ENCODE results near the gene ZC3HAV1L. TPM values are rescaled to one million over a fixed set of nuclear protein-coding genes. Genes with fewer than 3 reads are reported as not detected.
"Not testable (repeated sequence)": the region's sequence is repeated elsewhere in the genome, so short reads cannot be mapped to it uniquely, and the experiment has no call there.

Gene ZC3HAV1L, protein sequence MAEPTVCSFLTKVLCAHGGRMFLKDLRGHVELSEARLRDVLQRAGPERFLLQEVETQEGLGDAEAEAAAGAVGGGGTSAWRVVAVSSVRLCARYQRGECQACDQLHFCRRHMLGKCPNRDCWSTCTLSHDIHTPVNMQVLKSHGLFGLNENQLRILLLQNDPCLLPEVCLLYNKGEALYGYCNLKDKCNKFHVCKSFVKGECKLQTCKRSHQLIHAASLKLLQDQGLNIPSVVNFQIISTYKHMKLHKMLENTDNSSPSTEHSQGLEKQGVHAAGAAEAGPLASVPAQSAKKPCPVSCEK
- polyA plus RNA-seq (2012; ENCODE audit: missing spikeins), result 14.2 TPM

DNA sequence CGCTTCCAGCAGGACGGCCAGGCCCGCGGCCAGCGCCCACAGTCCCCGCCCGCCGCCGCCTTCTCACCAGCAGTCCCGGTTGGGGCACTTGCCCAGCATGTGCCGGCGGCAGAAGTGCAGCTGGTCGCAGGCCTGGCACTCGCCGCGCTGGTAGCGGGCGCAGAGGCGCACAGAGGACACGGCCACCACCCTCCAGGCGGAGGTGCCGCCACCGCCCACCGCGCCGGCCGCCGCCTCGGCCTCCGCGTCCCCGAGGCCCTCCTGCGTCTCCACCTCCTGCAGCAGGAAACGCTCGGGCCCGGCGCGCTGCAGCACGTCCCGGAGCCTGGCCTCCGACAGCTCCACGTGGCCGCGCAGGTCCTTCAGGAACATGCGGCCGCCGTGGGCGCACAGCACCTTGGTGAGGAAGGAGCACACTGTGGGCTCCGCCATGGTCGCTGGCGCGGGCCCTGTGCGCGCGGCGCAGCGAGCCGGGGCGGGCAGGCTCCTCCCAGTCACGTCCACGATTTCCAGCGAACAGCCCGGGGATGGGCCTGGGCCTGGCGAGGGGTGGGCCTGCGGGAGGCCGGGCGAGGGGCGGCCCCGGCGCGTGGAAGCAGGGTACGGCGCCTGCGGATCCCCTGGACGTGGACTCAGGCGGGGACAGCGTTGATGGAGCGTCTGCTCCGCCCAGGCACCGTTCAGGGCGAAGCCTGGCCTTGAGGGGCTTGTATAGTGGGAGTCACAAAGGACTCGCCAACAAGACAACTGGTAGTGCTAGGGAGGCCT is at the start of gene ZC3HAV1L:
ZC3HAV1L (minus strand) TSS at position 457 of the 768 bp plus-strand sequence; CDS start at position 432, 25 bp downstream.
- DNase-seq (ENCODE audit: insufficient read length) (peak; percentile 72), FAIRE-seq (peak; percentile 61)
- 0 out of 2 replicates have a peak, but pooled peaks have one; percentile 7 for TF ChIP-seq TAF1 (IDR thresholded peaks at IDR 0.05; ENCODE audit: borderline replicate concordance, low read depth, low read length)
- peak; percentile 78 for TF ChIP-seq POLR2A (IDR thresholded peaks at IDR 0.05; ENCODE audit: low read depth, low read length)
- TF ChIP-seq POLR2AphosphoS5 (IDR thresholded peaks at IDR 0.05; ENCODE audit: low read depth, low read length), result 0 out of 2 replicates have a peak, but pooled peaks have one; percentile 38

DNA sequence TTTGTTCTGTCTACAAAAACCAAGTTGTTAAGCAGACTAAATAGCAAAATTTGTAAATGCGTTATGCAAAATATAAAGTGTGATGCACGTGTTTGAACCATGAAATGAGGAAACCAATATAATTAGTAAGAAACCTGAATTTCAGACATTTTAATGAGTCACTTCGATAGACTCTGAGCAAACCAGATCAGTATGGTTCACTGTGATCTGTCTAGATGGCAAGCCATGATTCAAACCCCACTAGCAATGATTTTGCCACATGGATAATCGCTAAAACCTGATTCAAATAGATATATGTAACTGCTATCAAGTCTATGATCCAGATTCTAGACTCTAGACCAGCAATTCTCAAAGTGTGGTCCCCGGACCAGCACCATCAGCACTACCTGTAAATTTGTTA is 48.9 kb upstream of the ZC3HAV1L start:
- DNase-seq (ENCODE audit: insufficient read length) (no peak), FAIRE-seq (no peak)
- TF ChIP-seq POLR2AphosphoS5 (IDR thresholded peaks at IDR 0.05; ENCODE audit: low read depth, low read length) (no peak), POLR2A (IDR thresholded peaks at IDR 0.05; ENCODE audit: low read depth, low read length) (no peak), TAF1 (IDR thresholded peaks at IDR 0.05; ENCODE audit: borderline replicate concordance, low read depth, low read length) (no peak)

DNA sequence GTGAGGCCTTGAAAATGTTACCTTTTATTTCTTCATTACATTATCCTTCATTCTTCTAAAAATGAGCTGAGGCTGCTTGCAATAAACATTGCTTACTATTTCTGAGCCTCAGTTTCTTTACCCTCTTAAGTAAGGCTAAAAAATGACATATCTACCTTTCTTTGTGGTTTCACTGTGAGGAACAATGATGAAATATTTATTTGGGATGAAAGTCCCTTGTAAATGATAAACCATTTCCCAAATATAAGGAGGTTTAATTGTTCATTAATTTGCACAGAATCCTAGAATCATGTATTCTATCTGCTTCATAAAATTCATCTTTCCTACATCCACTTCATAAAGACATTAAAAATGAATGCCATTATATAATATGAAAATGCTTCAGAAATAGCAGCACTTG is 45.7 kb upstream of the ZC3HAV1L start:
- DNase-seq (ENCODE audit: insufficient read length) (no peak), FAIRE-seq (no peak)
- no peak for TF ChIP-seq TAF1 (IDR thresholded peaks at IDR 0.05; ENCODE audit: borderline replicate concordance, low read depth, low read length)
- TF ChIP-seq POLR2A (IDR thresholded peaks at IDR 0.05; ENCODE audit: low read depth, low read length), result no peak

DNA sequence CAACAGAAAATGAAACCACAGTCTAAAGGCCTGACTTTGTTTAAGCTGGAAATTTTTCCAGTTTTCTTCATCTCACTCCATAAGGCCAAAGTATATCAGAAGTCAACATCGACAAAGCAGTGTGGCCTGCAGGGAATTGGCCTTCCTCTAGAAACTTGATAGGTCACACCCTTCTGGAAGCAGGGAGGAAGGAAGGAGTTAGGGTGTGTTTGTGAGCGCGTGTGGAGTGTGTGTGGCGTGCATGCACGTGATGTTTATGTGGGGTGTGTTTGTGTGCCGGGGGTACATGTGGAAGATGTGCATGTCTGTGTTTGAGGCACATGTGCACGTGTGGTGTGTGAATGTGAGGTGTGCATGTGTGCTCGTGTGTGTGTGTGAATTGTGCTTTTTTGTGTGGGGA is 45.1 kb upstream of the ZC3HAV1L start:
- no peak for DNase-seq (ENCODE audit: insufficient read length)
- no peak for TF ChIP-seq TAF1 (IDR thresholded peaks at IDR 0.05; ENCODE audit: borderline replicate concordance, low read depth, low read length)
- TF ChIP-seq POLR2A (IDR thresholded peaks at IDR 0.05; ENCODE audit: low read depth, low read length), result no peak
- TF ChIP-seq POLR2AphosphoS5 (IDR thresholded peaks at IDR 0.05; ENCODE audit: low read depth, low read length), result no peak
- no peak for FAIRE-seq

DNA sequence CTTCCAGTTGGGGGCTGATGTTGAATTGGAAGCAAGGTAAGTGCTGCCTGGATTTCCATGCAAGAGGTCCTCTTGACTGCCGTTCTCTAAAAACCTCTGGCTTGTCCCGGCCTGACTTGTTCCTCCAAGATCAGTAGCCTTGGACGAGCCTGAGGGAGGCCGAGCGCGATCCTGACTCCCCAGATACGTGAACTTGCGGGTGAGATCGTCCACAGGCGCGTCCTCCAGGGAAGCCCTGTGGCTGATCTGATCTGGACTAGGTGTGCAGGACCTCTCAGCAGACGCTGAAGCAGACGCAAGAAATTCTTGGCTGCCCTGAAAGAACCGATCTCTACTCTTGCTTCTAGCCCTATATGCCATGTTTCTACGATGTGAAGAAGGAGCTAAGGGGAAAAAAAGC is 44.0 kb upstream of the ZC3HAV1L start:
- TF ChIP-seq TAF1 (IDR thresholded peaks at IDR 0.05; ENCODE audit: borderline replicate concordance, low read depth, low read length), result no peak
- TF ChIP-seq POLR2A (IDR thresholded peaks at IDR 0.05; ENCODE audit: low read depth, low read length), result no peak
- TF ChIP-seq POLR2AphosphoS5 (IDR thresholded peaks at IDR 0.05; ENCODE audit: low read depth, low read length), result no peak
- DNase-seq (ENCODE audit: insufficient read length), result no peak
- no peak for FAIRE-seq

DNA sequence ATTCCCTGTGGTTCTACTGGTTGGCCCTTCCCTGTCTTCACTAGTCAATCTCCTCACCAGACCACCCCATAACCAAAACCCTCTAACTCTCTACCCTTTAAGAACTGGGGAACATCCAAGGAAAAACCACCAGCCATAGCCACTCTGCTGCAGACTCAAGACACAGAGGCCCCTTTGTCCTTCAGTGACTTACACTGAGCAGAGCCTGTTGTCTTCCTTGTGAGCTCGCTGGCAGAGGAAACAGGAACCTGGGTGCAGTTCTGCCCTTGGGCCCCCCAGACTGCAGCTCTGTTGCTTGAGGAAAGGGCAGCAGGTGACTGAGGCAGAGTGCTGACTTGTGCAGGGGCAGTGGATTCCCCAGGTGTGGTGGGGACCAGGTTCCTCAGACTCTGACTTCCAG is 43.1 kb upstream of the ZC3HAV1L start:
- FAIRE-seq, result no peak
- TF ChIP-seq TAF1 (IDR thresholded peaks at IDR 0.05; ENCODE audit: borderline replicate concordance, low read depth, low read length) (no peak), POLR2AphosphoS5 (IDR thresholded peaks at IDR 0.05; ENCODE audit: low read depth, low read length) (no peak), POLR2A (IDR thresholded peaks at IDR 0.05; ENCODE audit: low read depth, low read length) (no peak)
- DNase-seq (ENCODE audit: insufficient read length), result no peak

DNA sequence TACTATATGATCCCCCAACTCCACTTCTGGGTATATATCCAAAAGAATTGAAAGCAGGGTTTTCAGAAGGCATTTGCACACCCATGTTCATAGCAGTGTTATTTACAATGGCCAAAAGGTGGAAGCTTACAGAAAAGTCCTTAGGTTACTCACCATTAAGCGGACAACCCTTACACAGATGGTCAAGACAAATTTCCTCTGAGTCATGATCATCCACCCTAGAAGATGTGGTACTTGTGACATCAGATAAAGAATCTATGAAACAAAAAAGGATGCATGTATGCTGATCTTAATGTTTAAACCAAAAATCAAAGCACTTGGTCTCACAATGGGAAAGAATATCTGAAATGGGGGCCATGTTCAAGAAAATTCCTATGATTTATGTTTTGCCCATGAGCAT is 42.6 kb upstream of the ZC3HAV1L start:
- DNase-seq (ENCODE audit: insufficient read length) (no peak), FAIRE-seq (no peak)
- TF ChIP-seq POLR2A (IDR thresholded peaks at IDR 0.05; ENCODE audit: low read depth, low read length) (no peak), POLR2AphosphoS5 (IDR thresholded peaks at IDR 0.05; ENCODE audit: low read depth, low read length) (no peak), TAF1 (IDR thresholded peaks at IDR 0.05; ENCODE audit: borderline replicate concordance, low read depth, low read length) (no peak)

DNA sequence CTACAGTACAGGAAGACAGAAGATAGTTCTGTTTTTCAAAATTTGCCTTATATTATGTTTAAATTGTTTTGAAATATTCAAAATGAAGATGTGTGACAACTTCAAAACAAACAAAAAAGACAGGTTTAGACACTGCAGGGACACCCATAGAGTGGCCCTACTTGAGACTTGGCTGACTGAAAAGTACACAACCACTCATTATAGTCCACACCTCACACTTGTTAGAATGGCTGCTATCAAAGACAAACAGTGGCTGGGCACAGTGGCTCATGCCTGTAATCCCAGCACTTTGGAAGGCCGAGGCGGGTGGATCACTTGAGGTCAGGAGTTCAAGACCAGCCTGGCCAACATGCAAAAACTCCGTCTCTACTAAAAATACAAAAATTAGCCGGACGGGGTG is 41.9 kb upstream of the ZC3HAV1L start:
- FAIRE-seq; DNase-seq (ENCODE audit: insufficient read length): not testable (repeated sequence)

DNA sequence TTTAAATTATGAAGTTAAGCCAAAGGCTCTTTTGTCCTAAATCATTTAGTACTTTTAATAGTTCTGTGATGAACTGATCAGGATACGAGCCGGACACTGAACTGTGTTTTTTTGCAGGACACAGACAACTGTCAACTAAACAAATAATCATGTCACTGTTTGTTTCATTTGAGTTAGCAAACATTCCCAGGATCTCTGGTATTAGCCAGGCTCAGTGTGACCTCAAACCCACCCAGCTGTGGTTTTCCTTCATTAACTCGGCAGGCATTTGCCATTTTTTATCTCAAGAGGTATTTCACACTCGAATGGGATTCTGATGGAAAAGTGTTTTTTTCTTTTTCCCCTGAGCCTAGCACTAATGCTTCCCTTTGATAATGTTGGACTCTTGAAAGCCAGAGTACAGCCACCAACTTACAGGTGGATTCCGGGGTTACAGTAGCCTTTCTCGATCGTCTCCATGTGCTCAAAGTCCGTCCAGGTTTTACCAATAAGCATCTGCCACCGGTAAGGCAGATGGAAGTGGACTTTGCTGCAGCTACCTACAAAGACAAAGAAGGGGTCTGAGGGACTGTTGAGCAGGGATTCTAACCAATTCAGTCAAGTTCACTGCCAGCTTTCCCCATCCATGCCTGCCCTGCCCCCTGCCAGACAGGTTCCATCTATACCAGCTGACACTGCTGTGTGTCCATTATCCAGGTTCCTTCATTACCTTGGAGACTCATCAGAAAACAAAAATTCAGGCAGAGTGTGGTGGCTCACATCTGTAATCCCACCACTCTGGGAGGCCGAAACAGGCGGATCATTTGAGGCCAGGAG is 40.2 kb upstream of the ZC3HAV1L start:
- no peak for FAIRE-seq
- TF ChIP-seq POLR2AphosphoS5 (IDR thresholded peaks at IDR 0.05; ENCODE audit: low read depth, low read length) (no peak), TAF1 (IDR thresholded peaks at IDR 0.05; ENCODE audit: borderline replicate concordance, low read depth, low read length) (no peak), POLR2A (IDR thresholded peaks at IDR 0.05; ENCODE audit: low read depth, low read length) (no peak)

DNA sequence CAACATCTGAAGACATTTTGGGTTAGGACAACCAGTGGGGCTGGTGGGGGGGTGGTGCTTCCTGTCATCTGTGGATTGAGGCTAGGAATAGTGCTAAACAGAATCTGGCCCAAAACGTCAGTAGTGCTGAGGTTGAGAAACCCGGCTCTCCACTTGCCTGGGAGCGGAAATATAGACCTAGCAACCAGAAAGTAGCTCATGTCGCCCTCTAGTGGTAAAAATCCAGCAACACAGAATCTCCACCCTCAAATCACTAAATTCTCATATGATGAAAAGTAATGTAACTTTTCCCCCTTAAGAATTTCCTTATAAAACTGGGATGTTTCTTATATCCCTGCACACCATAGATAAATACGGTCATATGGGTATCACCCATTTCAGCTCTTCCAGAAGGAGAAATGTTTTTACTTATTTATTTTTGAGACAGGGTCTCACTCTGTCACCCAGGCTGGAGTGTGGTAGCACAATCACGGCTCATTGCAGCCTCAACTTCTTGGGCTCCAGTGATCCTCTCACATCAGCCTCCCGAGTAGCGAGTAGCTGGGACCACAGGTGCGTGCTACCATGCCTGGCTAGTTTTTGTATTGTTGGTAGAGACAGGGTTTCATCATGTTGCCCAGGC is 39.3 kb upstream of the ZC3HAV1L start:
- 0 out of 2 replicates have a peak, but pooled peaks have one; percentile 20 for TF ChIP-seq POLR2AphosphoS5 (IDR thresholded peaks at IDR 0.05; ENCODE audit: low read depth, low read length)
- TF ChIP-seq POLR2A (IDR thresholded peaks at IDR 0.05; ENCODE audit: low read depth, low read length), result no peak
- FAIRE-seq (peak; percentile 68), DNase-seq (ENCODE audit: insufficient read length) (peak; percentile 31)

More for the DNA sequence above, 40.2 kb upstream of the ZC3HAV1L start:
- no peak for DNase-seq (ENCODE audit: insufficient read length)

DNA sequence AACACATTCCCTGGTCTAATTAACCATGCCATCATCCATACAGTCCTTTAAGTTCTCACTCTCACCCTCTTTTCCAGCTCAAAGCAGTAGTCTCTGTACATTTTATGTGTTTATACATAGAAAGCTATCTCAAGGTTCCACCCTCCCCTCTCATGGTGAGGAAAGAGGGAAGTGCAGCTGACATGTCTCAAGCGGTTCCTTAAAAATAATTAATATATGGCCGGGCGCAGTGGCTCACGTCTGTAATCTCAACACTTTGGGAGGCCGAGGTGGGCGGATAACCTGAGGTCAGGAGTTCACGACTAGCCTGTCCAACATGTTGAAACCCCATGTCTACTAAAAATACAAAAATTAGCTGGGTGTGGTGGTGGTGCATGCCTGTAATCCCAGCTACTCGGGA is 37.0 kb upstream of the ZC3HAV1L start:
- DNase-seq (ENCODE audit: insufficient read length) (no peak), FAIRE-seq (no peak)
- TF ChIP-seq POLR2A (IDR thresholded peaks at IDR 0.05; ENCODE audit: low read depth, low read length) (no peak), TAF1 (IDR thresholded peaks at IDR 0.05; ENCODE audit: borderline replicate concordance, low read depth, low read length) (no peak), POLR2AphosphoS5 (IDR thresholded peaks at IDR 0.05; ENCODE audit: low read depth, low read length) (no peak)
